Fibroblast of mammary gland (primary cell): ENCODE data around the gene ZNRF2.
"Not testable (repeated sequence)": the region's sequence is repeated elsewhere in the genome, so short reads cannot be mapped to it uniquely, and the experiment has no call there.

Experiments
- DNase-seq: peaks from one replicate; pipeline ENCODE4 v3.0.0-alpha.2; 2010; ENCODE audit warnings: low read depth
- H3K4me3 ChIP-seq: 2 replicates; pipeline ENCODE4 v1.5.1; 2011; ENCODE audit warnings: low read depth, mild to moderate bottlenecking, low read length, moderate library complexity; ENCODE audit not compliant: control insufficient read depth
- TF ChIP-seq, protein P1 (sequence below): conservative IDR thresholded peaks from 2 replicates; pipeline ENCODE4 v1.5.1; 2011; ENCODE audit warnings: low read depth, low read length, inconsistent platforms; ENCODE audit not compliant: control insufficient read depth, insufficient read depth

The ZNRF2 gene

GRCh38 chr7:30285536-30286284 lies 1.3 kb downstream of the ZNRF2 start:
- H3K4me3 ChIP-seq: peak overlapping the region; percentile 77
- peak; percentile 69 for DNase-seq
- TF ChIP-seq, protein P1, sequence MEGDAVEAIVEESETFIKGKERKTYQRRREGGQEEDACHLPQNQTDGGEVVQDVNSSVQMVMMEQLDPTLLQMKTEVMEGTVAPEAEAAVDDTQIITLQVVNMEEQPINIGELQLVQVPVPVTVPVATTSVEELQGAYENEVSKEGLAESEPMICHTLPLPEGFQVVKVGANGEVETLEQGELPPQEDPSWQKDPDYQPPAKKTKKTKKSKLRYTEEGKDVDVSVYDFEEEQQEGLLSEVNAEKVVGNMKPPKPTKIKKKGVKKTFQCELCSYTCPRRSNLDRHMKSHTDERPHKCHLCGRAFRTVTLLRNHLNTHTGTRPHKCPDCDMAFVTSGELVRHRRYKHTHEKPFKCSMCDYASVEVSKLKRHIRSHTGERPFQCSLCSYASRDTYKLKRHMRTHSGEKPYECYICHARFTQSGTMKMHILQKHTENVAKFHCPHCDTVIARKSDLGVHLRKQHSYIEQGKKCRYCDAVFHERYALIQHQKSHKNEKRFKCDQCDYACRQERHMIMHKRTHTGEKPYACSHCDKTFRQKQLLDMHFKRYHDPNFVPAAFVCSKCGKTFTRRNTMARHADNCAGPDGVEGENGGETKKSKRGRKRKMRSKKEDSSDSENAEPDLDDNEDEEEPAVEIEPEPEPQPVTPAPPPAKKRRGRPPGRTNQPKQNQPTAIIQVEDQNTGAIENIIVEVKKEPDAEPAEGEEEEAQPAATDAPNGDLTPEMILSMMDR: no peak

DNA sequence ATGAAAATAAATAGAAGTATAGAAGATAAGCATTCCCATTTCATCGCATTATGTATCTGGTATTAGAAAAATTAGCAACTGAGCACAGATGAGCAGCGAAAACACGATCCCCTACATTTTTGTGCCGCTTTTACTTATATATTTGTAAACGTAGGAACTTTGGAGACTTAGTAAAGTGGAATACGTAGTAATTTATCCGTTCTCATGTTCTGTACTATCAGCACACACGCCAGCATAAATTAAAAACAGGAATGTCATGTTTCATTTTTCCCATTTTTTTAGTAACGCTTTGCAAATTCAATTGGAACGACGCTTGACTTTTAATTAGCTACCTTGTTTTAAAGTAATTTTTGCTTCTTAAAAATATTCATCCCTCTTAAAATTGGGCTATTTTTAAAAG lies 2.4 kb downstream of the ZNRF2 start:
- peak overlapping the region; percentile 77 for H3K4me3 ChIP-seq
- DNase-seq: no peak
- TF ChIP-seq, protein P1: no peak

DNA sequence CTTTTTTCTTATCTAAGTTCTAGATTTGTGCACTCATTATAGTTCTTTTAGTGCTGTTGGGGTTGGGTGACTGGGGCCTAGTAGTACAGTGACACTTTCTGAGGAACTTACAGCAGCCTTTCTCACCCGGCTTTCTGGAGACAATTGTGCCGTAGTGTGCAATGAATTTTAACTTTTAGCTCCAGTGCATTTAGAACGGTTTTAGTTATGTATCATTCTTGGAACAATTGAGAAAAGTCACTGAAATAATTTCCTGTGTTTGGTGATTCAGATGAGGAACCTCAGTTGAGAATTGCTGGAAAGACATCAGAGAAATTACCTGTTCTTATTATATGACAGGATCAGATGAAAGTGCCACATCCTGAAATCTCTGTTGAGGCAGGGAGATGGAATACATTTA lies 3.2 kb downstream of the ZNRF2 start:
- not testable (repeated sequence) for DNase-seq, H3K4me3 ChIP-seq

DNA sequence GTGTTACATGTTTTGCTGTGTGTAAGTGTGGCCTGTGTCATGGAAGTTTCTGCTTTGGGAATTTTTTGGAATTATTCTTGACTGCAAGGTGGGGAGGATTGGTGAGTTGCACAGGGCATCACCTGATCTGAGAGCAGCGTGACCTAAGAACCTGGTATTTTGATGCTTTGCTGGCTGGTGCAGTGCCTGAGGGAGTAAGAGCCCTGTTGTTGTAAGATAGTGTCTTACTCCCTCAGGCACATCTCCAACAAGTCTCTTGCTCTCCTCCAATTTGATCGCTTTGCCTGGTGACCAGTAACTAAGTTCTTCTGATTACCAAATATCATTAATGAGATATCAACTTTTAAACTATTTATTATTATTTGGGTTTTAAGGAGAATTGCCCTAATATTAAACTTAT lies 5.2 kb downstream of the ZNRF2 start:
- DNase-seq, H3K4me3 ChIP-seq: not testable (repeated sequence)

- DNase-seq: peak; percentile 23
- not testable (repeated sequence) for H3K4me3 ChIP-seq
Measured at GRCh38 chr7:30290317-30290716, 5.9 kb downstream of the ZNRF2 start.

DNA sequence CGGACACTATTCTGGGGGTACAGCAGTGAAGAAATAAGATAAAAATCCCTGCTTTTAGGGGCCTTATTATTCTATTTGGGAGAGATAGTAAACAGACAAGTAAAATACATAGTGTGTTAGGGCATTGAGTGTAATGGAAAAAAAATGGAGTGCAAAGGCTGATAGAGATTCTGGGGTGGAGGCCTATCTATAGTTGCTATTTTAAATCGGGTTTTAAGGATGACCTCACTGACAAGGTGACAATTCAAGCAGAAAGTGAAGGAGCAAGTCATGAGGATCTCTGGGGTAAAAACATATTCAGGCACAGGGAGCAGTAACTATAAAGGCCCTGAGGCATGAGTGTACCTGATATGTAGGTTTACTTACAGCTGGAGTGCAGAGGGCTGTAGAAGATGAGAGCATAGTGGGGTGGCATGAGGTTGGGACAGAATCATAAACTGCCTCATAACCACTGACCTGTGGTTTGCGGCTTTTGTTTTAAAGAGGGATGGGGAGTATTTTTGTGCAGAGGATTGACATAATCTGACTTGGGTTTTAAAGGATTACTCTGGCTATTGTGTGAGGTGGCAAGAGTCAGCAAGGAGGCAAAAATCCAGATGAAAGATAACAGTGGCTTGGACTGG lies 8.1 kb downstream of the ZNRF2 start:
- DNase-seq, H3K4me3 ChIP-seq: not testable (repeated sequence)

DNA sequence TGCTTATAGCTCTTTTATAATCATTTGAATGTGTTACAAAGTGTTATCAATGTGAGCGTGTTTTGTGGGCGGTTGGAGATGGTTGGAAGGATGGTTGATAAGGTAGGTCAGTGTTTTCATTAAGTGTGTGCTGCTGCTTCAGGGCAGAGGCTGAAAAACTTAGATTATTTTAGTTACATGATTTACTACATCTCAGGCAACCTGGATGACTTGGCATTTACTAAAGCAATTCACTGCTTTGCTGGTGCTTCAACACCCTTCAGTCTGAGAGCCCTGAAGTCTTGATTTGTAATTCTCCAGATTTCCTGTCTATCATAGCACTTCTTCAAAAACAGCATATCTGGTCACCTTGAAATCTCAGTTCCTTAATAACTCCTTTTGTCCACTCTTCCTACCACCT lies 11.9 kb downstream of the ZNRF2 start:
- not testable (repeated sequence) for DNase-seq, H3K4me3 ChIP-seq

DNA sequence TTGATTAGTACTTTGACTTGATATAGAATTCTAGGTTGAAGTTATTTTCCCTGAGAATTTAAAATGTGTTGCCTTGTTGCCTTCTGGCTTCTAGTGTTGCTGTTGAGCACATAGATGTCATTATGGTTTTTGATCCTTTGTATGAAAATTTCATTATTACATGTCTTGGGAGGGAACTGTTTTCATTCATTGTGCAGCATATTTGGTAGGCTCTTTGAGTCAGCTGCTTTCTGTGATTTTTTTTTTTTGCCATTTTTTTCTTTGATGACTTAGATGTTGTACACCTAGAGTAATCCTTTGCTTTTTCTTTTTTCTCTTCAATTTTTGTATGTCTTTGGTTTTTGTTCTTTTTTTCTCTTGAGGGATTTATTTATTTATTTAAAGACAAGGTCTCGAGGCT lies 13.1 kb downstream of the ZNRF2 start:
- not testable (repeated sequence) for H3K4me3 ChIP-seq, DNase-seq

- not testable (repeated sequence) for H3K4me3 ChIP-seq, DNase-seq
Measured at GRCh38 chr7:30298409-30298808, 14.0 kb downstream of the ZNRF2 start.

- TF ChIP-seq, protein P1: no peak
- H3K4me3 ChIP-seq: no peak overlapping the region
- no peak for DNase-seq
Measured at GRCh38 chr7:30301751-30302150, 17.4 kb downstream of the ZNRF2 start.
